WTC11 (cell line): ENCODE data around the gene ADGRB3.

Experiments
- ARID4B ChIP-seq: sonication (generic); formaldehyde crosslinking; IDR thresholded peaks from 2 replicates; pipeline ENCODE4 v1.8.0; 2023; ENCODE audit warnings: missing genetic modification reagents, mild to moderate bottlenecking, borderline replicate concordance
- ATF1 ChIP-seq: sonication (generic); formaldehyde crosslinking; IDR thresholded peaks from 2 replicates; pipeline ENCODE4 v1.8.1; 2023; ENCODE audit warnings: mild to moderate bottlenecking, moderate library complexity, missing genetic modification reagents
- CDX4 ChIP-seq: fragments of 250-450 bp; sonication (Bioruptor Pico); IDR thresholded peaks from 2 replicates; pipeline ENCODE4 v1.9.0; 2021; ENCODE audit warnings: moderate library complexity, mild to moderate bottlenecking, inconsistent platforms, borderline replicate concordance
- CREM ChIP-seq: sonication (generic); formaldehyde crosslinking; IDR thresholded peaks from 2 replicates; pipeline ENCODE4 v1.8.1; 2022; ENCODE audit warnings: mild to moderate bottlenecking, missing genetic modification reagents, moderate library complexity
- CTCF ChIP-seq: fragments of 200-600 bp; IDR thresholded peaks from 2 replicates; pipeline ENCODE4 v1.8.0; 2022; ENCODE audit warnings: antibody characterized with exemption
- E2F5 ChIP-seq: sonication (generic); formaldehyde crosslinking; IDR thresholded peaks from 2 replicates; pipeline ENCODE4 v1.8.1; 2022; ENCODE audit warnings: mild to moderate bottlenecking, moderate library complexity, missing genetic modification reagents
- IRF1 ChIP-seq: sonication (generic); formaldehyde crosslinking; IDR thresholded peaks from 2 replicates; pipeline ENCODE4 v1.8.0; 2023; ENCODE audit warnings: missing genetic modification reagents
- MAX ChIP-seq: sonication (generic); formaldehyde crosslinking; IDR thresholded peaks from 2 replicates; pipeline ENCODE4 v1.8.0; 2022; ENCODE audit warnings: mild to moderate bottlenecking, missing genetic modification reagents
- NFATC4 ChIP-seq: fragments of 250-450 bp; sonication (Bioruptor Pico); IDR thresholded peaks from 2 replicates; pipeline ENCODE4 v1.9.0; 2021; ENCODE audit warnings: mild to moderate bottlenecking
- SP1 ChIP-seq: sonication (generic); formaldehyde crosslinking; conservative IDR thresholded peaks from 2 replicates; pipeline ENCODE4 v1.8.1; 2022; ENCODE audit warnings: missing genetic modification reagents
- ZNF219 ChIP-seq: sonication (generic); formaldehyde crosslinking; IDR thresholded peaks from 2 replicates; pipeline ENCODE4 v1.8.0; 2023; ENCODE audit warnings: missing genetic modification reagents, mild to moderate bottlenecking, borderline replicate concordance
- ZNF263 ChIP-seq: sonication (generic); formaldehyde crosslinking; IDR thresholded peaks from 2 replicates; pipeline ENCODE4 v1.8.1; 2022; ENCODE audit warnings: low read depth, mild to moderate bottlenecking, moderate library complexity, missing genetic modification reagents

GRCh38 chr6:69390125-69390524, 755.0 kb downstream of the ADGRB3 start:
- no peak for TF ChIP-seq IRF1
- no peak for TF ChIP-seq CTCF
- TF ChIP-seq ZNF263 (CRISPR knock-in tag) = no peak
- no peak for TF ChIP-seq CDX4 (CRISPR knock-in tag)
- no peak for TF ChIP-seq SP1 (CRISPR knock-in tag)
- TF ChIP-seq MAX = no peak
- TF ChIP-seq CREM (CRISPR knock-in tag) = no peak
- no peak for TF ChIP-seq ATF1 (CRISPR knock-in tag)
- TF ChIP-seq E2F5 = no peak
- no peak for TF ChIP-seq ZNF219 (CRISPR knock-in tag)
- no peak for TF ChIP-seq ARID4B
- no peak for TF ChIP-seq NFATC4 (CRISPR knock-in tag)
